Measurements from ENCODE around the gene THRA. TPM values are rescaled to one million over a fixed set of nuclear protein-coding genes. Genes with fewer than 3 reads are reported as not detected.

THRA gene
- total RNA-seq, 1 experiment from 2014 or later, result 107 TPM

DNA sequence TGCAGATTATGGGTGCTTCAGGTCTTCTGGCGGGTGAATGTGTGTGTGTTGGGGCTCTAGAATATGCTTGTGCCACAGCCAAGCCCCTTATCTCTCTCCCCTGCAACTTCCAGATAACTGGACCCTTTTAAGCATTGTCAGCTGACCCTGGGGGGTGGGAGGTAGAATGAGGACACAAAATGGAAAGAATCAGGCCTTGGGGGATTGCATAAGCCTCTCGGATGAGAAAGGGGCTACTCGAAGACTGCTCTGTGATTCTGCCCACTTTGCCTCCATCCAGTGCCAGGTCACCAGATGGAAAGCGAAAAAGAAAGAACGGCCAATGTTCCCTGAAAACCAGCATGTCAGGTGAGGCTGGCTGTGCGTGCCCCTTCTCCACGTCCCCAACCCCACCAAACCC lies 13.8 kb downstream of the THRA start:
- no TSS peak for BruUV-seq (replicated peaks)
- Mint-ChIP-seq H3K9me3 (ENCODE audit: low read depth, unreplicated experiment) (no peaks in the 10 kb centered on the region), H3K27ac (ENCODE audit: unreplicated experiment) (no peak overlapping the region), H3K27me3 (ENCODE audit: unreplicated experiment) (no peaks in the 10 kb centered on the region), H3K4me3 (ENCODE audit: low read depth, unreplicated experiment) (no peak overlapping the region), H3K36me3 (ENCODE audit: insufficient read depth, unreplicated experiment) (peaks cover 38% of the 10 kb centered on the region), H3K4me1 (ENCODE audit: low read depth, unreplicated experiment) (peaks cover 58% of the 10 kb centered on the region)
- no peak for DNase-seq
- intact Hi-C loops (cut with micrococcal nuclease; ENCODE audit: unreplicated experiment), result no loop called here
- TF ChIP-seq, protein P1, sequence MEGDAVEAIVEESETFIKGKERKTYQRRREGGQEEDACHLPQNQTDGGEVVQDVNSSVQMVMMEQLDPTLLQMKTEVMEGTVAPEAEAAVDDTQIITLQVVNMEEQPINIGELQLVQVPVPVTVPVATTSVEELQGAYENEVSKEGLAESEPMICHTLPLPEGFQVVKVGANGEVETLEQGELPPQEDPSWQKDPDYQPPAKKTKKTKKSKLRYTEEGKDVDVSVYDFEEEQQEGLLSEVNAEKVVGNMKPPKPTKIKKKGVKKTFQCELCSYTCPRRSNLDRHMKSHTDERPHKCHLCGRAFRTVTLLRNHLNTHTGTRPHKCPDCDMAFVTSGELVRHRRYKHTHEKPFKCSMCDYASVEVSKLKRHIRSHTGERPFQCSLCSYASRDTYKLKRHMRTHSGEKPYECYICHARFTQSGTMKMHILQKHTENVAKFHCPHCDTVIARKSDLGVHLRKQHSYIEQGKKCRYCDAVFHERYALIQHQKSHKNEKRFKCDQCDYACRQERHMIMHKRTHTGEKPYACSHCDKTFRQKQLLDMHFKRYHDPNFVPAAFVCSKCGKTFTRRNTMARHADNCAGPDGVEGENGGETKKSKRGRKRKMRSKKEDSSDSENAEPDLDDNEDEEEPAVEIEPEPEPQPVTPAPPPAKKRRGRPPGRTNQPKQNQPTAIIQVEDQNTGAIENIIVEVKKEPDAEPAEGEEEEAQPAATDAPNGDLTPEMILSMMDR (IDR thresholded peaks at IDR 0.05; ENCODE audit: unreplicated experiment), result no peak
- CTCF ChIA-PET, result interaction anchor here (1.7 to 37.1 kb wide), 15 partner anchors 8 to 377 kb away, joined by 5 to 1006 read pairs (median 45); partner anchors contain the start of genes CASC3, CSF3, ERBB2 and MED24

DNA sequence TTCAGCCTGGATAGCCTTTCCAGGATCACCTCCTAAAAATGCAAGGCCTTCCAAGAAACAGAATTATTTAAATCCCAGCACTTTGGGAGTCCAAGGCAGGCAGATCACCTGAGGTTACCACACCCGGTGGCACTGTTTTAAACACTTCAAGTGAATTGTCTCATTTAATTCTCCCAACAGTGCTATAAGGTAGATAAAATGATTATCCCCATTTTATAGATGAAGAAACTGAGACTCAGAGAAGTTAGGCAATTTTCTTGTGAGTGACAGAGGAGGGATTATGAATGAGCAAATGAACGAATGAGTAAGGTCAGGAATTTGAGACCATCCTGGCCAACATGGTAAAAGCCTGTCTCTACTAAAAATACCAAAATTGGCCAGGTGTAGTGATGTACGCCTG lies 16.8 kb downstream of the THRA start:
- DNase-seq, result no peak
- TF ChIP-seq, protein P1 (IDR thresholded peaks at IDR 0.05; ENCODE audit: unreplicated experiment), result no peak
- H3K27me3 Mint-ChIP-seq (ENCODE audit: unreplicated experiment), result no peaks in the 10 kb centered on the region
- no peak overlapping the region for H3K4me3 Mint-ChIP-seq (ENCODE audit: low read depth, unreplicated experiment)
- CTCF ChIA-PET, result interaction anchor here (0.7 to 37.1 kb wide), 7 partner anchors 9 to 210 kb away, joined by 3 to 1006 read pairs (median 18); partner anchors contain the start of genes MED24, NR1D1 and THRA
- H3K4me1 Mint-ChIP-seq (ENCODE audit: low read depth, unreplicated experiment), result peaks cover 28% of the 10 kb centered on the region
- no TSS peak for BruUV-seq (replicated peaks)
- H3K27ac Mint-ChIP-seq (ENCODE audit: unreplicated experiment), result no peak overlapping the region
- intact Hi-C loops (cut with micrococcal nuclease; ENCODE audit: unreplicated experiment), result no loop called here
- H3K36me3 Mint-ChIP-seq (ENCODE audit: insufficient read depth, unreplicated experiment), result peaks cover 16% of the 10 kb centered on the region
- no peaks in the 10 kb centered on the region for H3K9me3 Mint-ChIP-seq (ENCODE audit: low read depth, unreplicated experiment)

DNA sequence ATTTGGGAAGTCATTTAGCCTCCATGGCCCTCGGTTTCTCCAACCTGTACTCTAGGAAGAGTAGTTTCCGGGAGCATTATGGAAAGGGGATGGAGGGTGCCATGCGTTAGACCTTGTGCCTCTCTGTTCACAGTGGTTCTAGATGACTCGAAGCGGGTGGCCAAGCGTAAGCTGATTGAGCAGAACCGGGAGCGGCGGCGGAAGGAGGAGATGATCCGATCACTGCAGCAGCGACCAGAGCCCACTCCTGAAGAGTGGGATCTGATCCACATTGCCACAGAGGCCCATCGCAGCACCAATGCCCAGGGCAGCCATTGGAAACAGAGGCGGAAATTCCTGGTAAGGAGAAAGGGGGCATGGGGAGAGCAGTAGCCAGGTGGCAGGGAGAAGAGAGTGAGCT lies 21.7 kb downstream of the THRA start:
- H3K9me3 Mint-ChIP-seq (ENCODE audit: low read depth, unreplicated experiment), result no peaks in the 10 kb centered on the region
- BruUV-seq (replicated peaks), result no TSS peak
- TF ChIP-seq, protein P1 (IDR thresholded peaks at IDR 0.05; ENCODE audit: unreplicated experiment), result no peak
- H3K4me1 Mint-ChIP-seq (ENCODE audit: low read depth, unreplicated experiment), result no peaks in the 10 kb centered on the region
- intact Hi-C loops (cut with micrococcal nuclease; ENCODE audit: unreplicated experiment), result no loop called here
- no peak overlapping the region for H3K4me3 Mint-ChIP-seq (ENCODE audit: low read depth, unreplicated experiment)
- H3K27me3 Mint-ChIP-seq (ENCODE audit: unreplicated experiment), result no peaks in the 10 kb centered on the region
- no peak for DNase-seq
- H3K27ac Mint-ChIP-seq (ENCODE audit: unreplicated experiment), result no peak overlapping the region
- CTCF ChIA-PET, result interaction anchor here (0.6 to 37.1 kb wide), 14 partner anchors 10 to 198 kb away, joined by 3 to 1006 read pairs (median 6); partner anchors contain the start of genes MED24, NR1D1 and THRA
- H3K36me3 Mint-ChIP-seq (ENCODE audit: insufficient read depth, unreplicated experiment), result no peaks in the 10 kb centered on the region

DNA sequence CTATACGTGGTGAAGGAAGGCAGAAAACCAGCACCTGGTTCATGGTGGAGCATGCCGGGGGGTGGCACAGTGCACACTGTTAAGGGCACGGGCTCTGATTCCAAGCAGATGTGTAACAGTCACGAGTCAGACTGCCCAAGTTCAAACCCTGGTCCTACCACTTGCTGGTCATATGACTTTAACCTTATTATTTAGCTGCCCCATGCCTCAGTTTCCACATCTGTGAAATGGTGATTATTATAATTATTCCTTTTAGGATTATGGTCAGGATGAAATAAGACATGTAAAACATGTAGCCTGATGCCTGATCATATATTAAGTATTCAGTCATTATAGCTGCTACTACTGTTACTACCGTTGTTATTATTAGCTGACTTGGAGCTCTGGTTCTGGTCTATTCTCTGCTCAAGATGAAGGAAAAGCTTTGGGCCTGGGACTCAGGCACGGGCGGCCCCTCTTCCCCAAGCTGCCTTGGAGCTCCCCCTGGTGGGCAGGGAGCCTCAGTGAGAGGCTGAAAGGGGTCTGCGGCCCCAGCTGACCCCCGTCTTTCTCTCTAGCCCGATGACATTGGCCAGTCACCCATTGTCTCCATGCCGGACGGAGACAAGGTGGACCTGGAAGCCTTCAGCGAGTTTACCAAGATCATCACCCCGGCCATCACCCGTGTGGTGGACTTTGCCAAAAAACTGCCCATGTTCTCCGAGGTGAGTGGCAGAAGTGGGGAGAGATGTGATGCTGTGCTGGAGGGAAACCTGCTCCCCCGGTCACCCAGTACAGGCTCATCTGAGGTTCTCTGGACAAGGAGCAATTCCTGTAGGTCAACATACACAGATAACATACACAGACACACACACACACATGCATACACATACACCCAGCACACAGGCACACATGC lies 23.6 kb downstream of the THRA start:
- no peaks in the 10 kb centered on the region for H3K9me3 Mint-ChIP-seq (ENCODE audit: low read depth, unreplicated experiment)
- no peak overlapping the region for H3K4me3 Mint-ChIP-seq (ENCODE audit: low read depth, unreplicated experiment)
- DNase-seq, result peak; percentile 100
- no peak overlapping the region for H3K27ac Mint-ChIP-seq (ENCODE audit: unreplicated experiment)
- TF ChIP-seq, protein P1 (IDR thresholded peaks at IDR 0.05; ENCODE audit: unreplicated experiment), result no peak
- H3K4me1 Mint-ChIP-seq (ENCODE audit: low read depth, unreplicated experiment), result no peaks in the 10 kb centered on the region
- H3K36me3 Mint-ChIP-seq (ENCODE audit: insufficient read depth, unreplicated experiment), result peaks cover 10% of the 10 kb centered on the region
- CTCF ChIA-PET, result interaction anchor here (0.6 to 37.1 kb wide), 56 partner anchors 12 to 1268 kb away, joined by 3 to 1006 read pairs (median 5); partner anchors contain the start of genes CASC3, CSF3, GSDMB and MED24
- no peaks in the 10 kb centered on the region for H3K27me3 Mint-ChIP-seq (ENCODE audit: unreplicated experiment)
- intact Hi-C loops (cut with micrococcal nuclease; ENCODE audit: unreplicated experiment), result loop anchor here (1.0 to 2.0 kb wide), 7 partner anchors 15 to 72 kb away; partner anchors contain the start of genes CSF3 and MED24
- no TSS peak for BruUV-seq (replicated peaks)

Data from Calu3 (cell line).